K562 (cell line): ENCODE data around the gene TMEM131L. TPM values are rescaled to one million over a fixed set of nuclear protein-coding genes. Genes with fewer than 3 reads are reported as not detected.

ENCODE experiments used
- ADNP ChIP-seq: fragments of 200-800 bp; sonication (Bioruptor generic); IDR thresholded peaks from 2 replicates; pipeline ENCODE4 v1.6.1; 2016; ENCODE audit warnings: missing genetic modification characterization, missing compliant biosample characterization
- BRD4 ChIP-seq: fragments of 200-600 bp; sonication (generic); IDR thresholded peaks from 2 replicates; pipeline ENCODE4 v1.6.1; 2017; ENCODE audit warnings: inconsistent platforms
- FOS ChIP-seq: IDR thresholded peaks from 3 replicates; pipeline ENCODE4 v1.6.1; 2011; ENCODE audit not compliant: insufficient read length; ENCODE audit errors: extremely low read depth
- HMGXB4 ChIP-seq: sonication (generic); formaldehyde crosslinking; IDR thresholded peaks from 2 replicates; pipeline ENCODE4 v1.8.1; 2023; ENCODE audit warnings: mild to moderate bottlenecking, missing genetic modification reagents
- ILF3 ChIP-seq: fragments of 450-650 bp; IDR thresholded peaks from 2 replicates; pipeline ENCODE4 v1.6.1; 2018; ENCODE audit warnings: antibody characterized with exemption, mild to moderate bottlenecking, moderate library complexity, borderline replicate concordance
- MCM2 ChIP-seq: fragments of 450-650 bp; IDR thresholded peaks from 2 replicates; pipeline ENCODE4 v1.6.1; 2017; ENCODE audit warnings: low read depth, mild to moderate bottlenecking
- NR2F6 ChIP-seq: fragments of 450-650 bp; formaldehyde crosslinking; IDR thresholded peaks from 2 replicates; pipeline ENCODE4 v1.4.0; 2020; ENCODE audit warnings: mild to moderate bottlenecking
- SMAD4 ChIP-seq: fragments of 250-450 bp; sonication (Bioruptor Pico); conservative IDR thresholded peaks from 2 replicates; pipeline ENCODE4 v1.8.0; 2021; ENCODE audit warnings: inconsistent platforms, mild to moderate bottlenecking, moderate library complexity
- TCF15 ChIP-seq: fragments of 250-450 bp; sonication (Bioruptor Pico); IDR thresholded peaks from 2 replicates; pipeline ENCODE4 v1.8.0; 2022; ENCODE audit warnings: moderate library complexity, mild to moderate bottlenecking, inconsistent platforms
- ZBTB34 ChIP-seq: fragments of 250-450 bp; sonication (Bioruptor Pico); IDR thresholded peaks from 2 replicates; pipeline ENCODE4 v1.8.0; 2021; ENCODE audit warnings: mild to moderate bottlenecking, moderate library complexity
- ZNF224 ChIP-seq: sonication (generic); formaldehyde crosslinking; IDR thresholded peaks from 2 replicates; pipeline ENCODE4 v1.8.0; 2022; ENCODE audit warnings: mild to moderate bottlenecking, missing genetic modification reagents
- ZNF347 ChIP-seq: fragments of 450-650 bp; formaldehyde crosslinking; IDR thresholded peaks from 2 replicates; pipeline ENCODE4 v1.4.0; 2020; ENCODE audit warnings: low read depth, mild to moderate bottlenecking, moderate library complexity
- ZNF518B ChIP-seq: fragments of 250-450 bp; sonication (Bioruptor Pico); IDR thresholded peaks from 2 replicates; pipeline ENCODE4 v1.5.0; 2021; ENCODE audit warnings: mild to moderate bottlenecking, moderate library complexity
- ZNF740 ChIP-seq, 3 experiments: fragments of 200-800 bp in 1 of 3; sonication (Bioruptor generic) in 1 of 3; sonication (generic) in 1 of 3; formaldehyde crosslinking in 1 of 3; IDR thresholded peaks; 2 replicates each; pipeline versions ENCODE4 v1.6.1 to v1.8.0; 2016 to 2022; ENCODE audit warnings: mild to moderate bottlenecking in 2 of 3, missing compliant biosample characterization in 2 of 3, missing genetic modification characterization in 2 of 3, missing genetic modification reagents in 1 of 3
- polyA plus RNA-seq, 8 experiments: library from polyadenylated mRNA; depleted of rRNA in 4 of 8; stranded (reverse) in 5 of 8; unstranded in 3 of 8; fragments of >200 nt; fragmentation: Nextera tagmentation in 2 of 8; fragmentation: Illumina TruSeq in 1 of 8; extraction: Ambion mirVana in 2 of 8; extraction: Trizol in 1 of 8; gene quantifications; 2 replicates each; pipeline versions ENCODE4 v1.2.1 to v1.2.3, GENCODE V29; 2011 to 2014; ENCODE audit warnings: inconsistent platforms in 1 of 8, missing spikeins in 1 of 8
- total RNA-seq, 7 experiments: library from RNA; depleted of rRNA in 6 of 7; stranded (reverse); fragments of >200 nt in 6 of 7; fragmentation: Illumina TruSeq in 2 of 7; extraction: Trizol in 2 of 7; gene quantifications; 2 replicates each; pipeline versions ENCODE4 v1.2.1 to v1.2.3, GENCODE V29; 2011 to 2021; ENCODE audit warnings: low replicate concordance in 1 of 7

Gene TMEM131L
- total and polyA plus RNA-seq, 9 of the 15 experiments (the other 6 are each of a cell fraction or from before 2014, with no cell fraction given): 1.2 to 20.8 (median 12.9) TPM

GRCh38 chr4:153528705-153529485 lies 62.7 kb downstream of the TMEM131L start (continued):
- TF ChIP-seq ZNF740 (CRISPR knock-in tag; IDR thresholded peaks at IDR 0.05): 0 out of 2 replicates have a peak, but pooled peaks have one; percentile 50
- no peak; a peak in 1 of 4 replicates for TF ChIP-seq ZNF740 (tag; IDR thresholded peaks at IDR 0.05)
- TF ChIP-seq ZBTB34: peak; percentile 36; the same call in 1 of the 2 replicates
- TF ChIP-seq BRD4: no peak
- no peak for TF ChIP-seq ZNF347
- TF ChIP-seq ZNF518B (CRISPR knock-in tag): no peak
- peak; percentile 86 for TF ChIP-seq SMAD4 (CRISPR knock-in tag)
- TF ChIP-seq NR2F6 (CRISPR knock-in tag): no peak
- TF ChIP-seq MCM2: no peak
- TF ChIP-seq ILF3: no peak
- no peak for TF ChIP-seq ZNF224 (CRISPR knock-in tag)
- no peak for TF ChIP-seq ADNP (tag)
- no peak for TF ChIP-seq HMGXB4 (CRISPR knock-in tag)
- TF ChIP-seq TCF15: no peak
- TF ChIP-seq FOS: no peak
